AG04449 (cell line): ENCODE measurements around the gene RIN2.

Experiments used
- CTCF ChIA-PET: fragments of 350-600 bp; formaldehyde crosslinking; extraction: SDS; loops from one replicate; lab custom pipeline; 2021; ENCODE audit warnings: antibody characterized with exemption; lab: Yijun Ruan, JAX
- POLR2A ChIA-PET: fragments of 400-600, 350-600 bp; formaldehyde crosslinking; extraction: SDS; loops from one replicate; lab custom pipeline; 2020; ENCODE audit warnings: antibody characterized with exemption, inconsistent platforms; lab: Yijun Ruan, JAX
- DNase-seq: peaks from one replicate; pipeline ENCODE4 v3.0.0-alpha.2; 2010; ENCODE audit warnings: low read depth, low spot score
- H3K4me3 ChIP-seq: 2 replicates; pipeline ENCODE4 v1.5.1; 2011; ENCODE audit warnings: low read depth, mild to moderate bottlenecking, control low read depth, low read length
- CTCF ChIP-seq: IDR thresholded peaks from one replicate; pipeline ENCODE4 v1.5.1; 2011; ENCODE audit warnings: mild to moderate bottlenecking, moderate library complexity, low read length, control low read depth, inconsistent platforms; ENCODE audit not compliant: insufficient read depth; ENCODE audit errors: missing control alignments

RIN2 gene

GRCh38 chr20:19723813-19724430 lies 34.1 kb upstream of the RIN2 start:
- ChIA-PET POLR2A (no interaction called here), CTCF (interaction anchor here (1.4 kb wide), 1 partner anchor 29 kb away, joined by 4 read pairs; no protein-coding TSS in a partner anchor)
- no peak for DNase-seq
- TF ChIP-seq CTCF, result no peak
- no peak overlapping the region for H3K4me3 ChIP-seq

GRCh38 chr20:19725373-19725772 lies 32.7 kb upstream of the RIN2 start:
- ChIA-PET POLR2A (no interaction called here), CTCF (interaction anchor here (1.7 kb wide), 1 partner anchor 11 kb away, joined by 3 read pairs; no protein-coding TSS in a partner anchor)
- no peak for TF ChIP-seq CTCF
- H3K4me3 ChIP-seq, result no peak overlapping the region
- DNase-seq, result no peak

GRCh38 chr20:19725814-19726525 lies 32.1 kb upstream of the RIN2 start:
- no peak for TF ChIP-seq CTCF
- no peak for DNase-seq
- no peak overlapping the region for H3K4me3 ChIP-seq
- ChIA-PET CTCF (interaction anchor here (1.7 kb wide), 1 partner anchor 11 kb away, joined by 3 read pairs; no protein-coding TSS in a partner anchor), POLR2A (no interaction called here)

- CTCF ChIA-PET, result no interaction called here
- no peak for TF ChIP-seq CTCF
- no peak overlapping the region for H3K4me3 ChIP-seq
- POLR2A ChIA-PET, result no interaction called here
- no peak for DNase-seq
Observed at GRCh38 chr20:19727251-19727847, 30.7 kb upstream of the RIN2 start.

- TF ChIP-seq CTCF, result no peak
- no peak overlapping the region for H3K4me3 ChIP-seq
- no peak for DNase-seq
- CTCF ChIA-PET, result no interaction called here
- POLR2A ChIA-PET, result no interaction called here
Observed at GRCh38 chr20:19729672-19730071, 28.4 kb upstream of the RIN2 start.

- CTCF ChIA-PET, result no interaction called here
- TF ChIP-seq CTCF, result no peak
- no peak overlapping the region for H3K4me3 ChIP-seq
- no peak for DNase-seq
- POLR2A ChIA-PET, result no interaction called here
Observed at GRCh38 chr20:19730706-19731105, 27.4 kb upstream of the RIN2 start.
